Daoy (cell line): ENCODE data around the gene DIAPH2. TPM values are rescaled to one million over a fixed set of nuclear protein-coding genes. Genes with fewer than 3 reads are reported as not detected.

Experiments
- DNase-seq: peaks from one replicate; pipeline ENCODE4 v3.0.0-alpha.2; 2015; ENCODE audit warnings: low read depth
- total RNA-seq: library from RNA; depleted of rRNA; stranded (reverse); fragments of >200 nt; shearing (Covaris generic); gene quantifications from 2 replicates; pipeline ENCODE4 v1.2.3, GENCODE V29; 2014

The DIAPH2 gene
- total RNA-seq, 1 experiment from 2014 or later, result 8.0 TPM

DNA sequence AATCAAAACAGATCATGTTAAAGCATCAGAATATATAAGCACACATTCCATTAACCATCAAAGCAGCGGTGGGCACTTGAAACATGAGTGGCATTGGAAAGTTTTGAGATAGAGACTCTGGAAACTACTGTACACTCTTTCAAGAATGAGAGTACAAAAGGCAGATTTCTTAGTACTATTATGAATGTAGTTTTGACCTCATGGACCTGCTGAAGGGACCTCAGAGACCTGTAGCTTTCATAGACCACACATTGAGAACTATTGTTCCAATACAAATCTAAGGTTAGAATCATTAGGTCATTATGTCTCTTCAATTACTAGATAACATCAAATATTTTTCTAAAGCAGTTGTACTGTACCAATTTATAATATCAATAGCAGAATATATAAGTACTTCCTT lies 482.7 kb downstream of the DIAPH2 start:
- DNase-seq, result no peak

DNA sequence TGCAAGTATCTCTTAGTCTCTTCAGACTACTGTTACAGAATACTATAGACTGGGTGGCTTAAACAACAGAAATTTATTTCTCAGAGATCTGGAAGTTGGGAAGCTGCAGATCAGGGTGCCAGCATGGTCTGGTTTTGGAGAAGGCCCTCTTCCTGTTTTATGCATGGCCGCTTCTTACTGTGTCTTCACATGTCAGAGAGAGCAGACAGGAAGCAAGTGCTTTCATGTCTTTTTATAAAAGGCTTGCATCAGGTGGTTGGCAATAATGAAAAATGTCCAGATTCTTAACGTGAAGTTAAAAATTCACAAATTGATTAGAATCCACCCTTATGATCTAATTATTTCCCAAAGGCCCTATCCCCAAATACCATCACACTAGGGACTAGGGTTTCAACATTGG lies 484.0 kb downstream of the DIAPH2 start:
- no peak for DNase-seq

DNA sequence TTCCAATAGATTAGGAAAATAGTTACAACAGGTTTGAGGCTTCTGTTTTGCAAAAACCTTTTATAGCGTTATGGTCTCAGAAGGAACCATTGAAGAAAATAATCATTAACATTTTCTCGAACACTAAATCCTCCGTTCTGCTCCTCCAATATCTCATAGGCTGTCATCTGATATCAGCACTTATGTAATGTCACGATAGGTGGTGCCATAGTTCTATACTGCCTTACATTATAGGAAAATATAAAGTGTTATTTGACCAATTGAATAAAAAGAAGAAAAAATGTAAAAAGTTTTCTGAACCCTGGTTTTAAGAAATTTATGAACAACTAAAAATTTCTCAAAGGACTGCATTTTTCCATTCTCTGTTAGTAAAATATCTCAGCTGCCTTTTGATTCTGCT lies 490.5 kb downstream of the DIAPH2 start:
- no peak for DNase-seq

DNA sequence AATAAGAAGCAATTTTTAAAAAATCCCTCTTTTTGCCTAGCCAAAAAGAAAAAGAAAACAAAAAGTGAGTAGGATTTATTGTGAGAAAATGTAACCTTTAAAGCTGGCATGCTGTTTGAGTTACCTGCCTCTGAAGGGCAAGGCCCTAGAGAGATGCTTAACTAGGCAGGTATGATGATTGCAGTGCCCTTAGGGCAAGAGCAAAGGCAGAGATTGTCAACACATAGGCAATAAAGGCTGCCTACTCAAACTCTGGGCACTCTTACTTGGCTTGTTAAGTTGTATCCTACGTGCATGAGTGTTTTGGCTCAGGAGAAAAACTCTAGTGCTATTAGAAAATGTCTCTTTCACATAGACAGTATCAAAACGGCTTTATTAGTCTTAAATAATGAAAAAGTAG lies 505.0 kb downstream of the DIAPH2 start:
- no peak for DNase-seq

DNA sequence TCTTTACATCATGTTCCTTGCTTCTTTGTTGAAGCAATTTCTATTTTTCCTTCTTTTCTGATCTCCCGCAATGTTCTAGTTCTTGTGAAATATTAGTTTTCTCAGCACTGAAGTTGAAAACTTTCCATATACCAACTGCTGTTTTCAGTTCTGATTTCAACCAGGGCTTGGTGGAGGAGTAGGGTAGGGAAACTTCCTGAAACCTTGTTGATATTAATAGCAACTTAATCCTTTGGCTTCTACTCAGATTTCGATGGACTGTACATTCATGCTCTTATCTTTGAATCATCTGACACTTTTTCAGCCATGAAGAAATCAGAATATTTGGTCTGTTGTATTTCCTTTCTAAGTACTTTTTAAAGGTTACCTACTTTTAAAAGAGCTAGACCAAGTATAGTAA lies 514.9 kb downstream of the DIAPH2 start:
- DNase-seq, result no peak

DNA sequence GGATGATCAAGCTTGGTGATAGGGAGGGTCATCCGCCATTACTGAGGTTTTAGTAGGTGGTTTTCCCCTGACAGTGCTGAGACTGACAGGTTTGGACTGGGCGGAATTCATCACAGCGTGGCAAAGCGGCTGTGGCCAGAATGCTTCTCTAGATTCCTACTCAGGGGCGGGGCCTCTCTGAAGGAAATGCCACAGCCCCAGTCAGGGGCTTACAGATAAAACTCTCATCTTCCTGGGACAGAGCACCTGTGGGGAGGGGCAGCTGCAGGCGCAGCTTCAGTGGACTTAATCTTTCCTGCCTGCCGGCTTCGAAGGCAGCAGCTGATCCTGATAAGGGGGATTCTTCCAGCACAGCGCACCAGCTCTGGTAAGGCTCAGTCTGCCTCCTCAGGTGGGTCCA lies 515.8 kb downstream of the DIAPH2 start:
- no peak for DNase-seq

DNA sequence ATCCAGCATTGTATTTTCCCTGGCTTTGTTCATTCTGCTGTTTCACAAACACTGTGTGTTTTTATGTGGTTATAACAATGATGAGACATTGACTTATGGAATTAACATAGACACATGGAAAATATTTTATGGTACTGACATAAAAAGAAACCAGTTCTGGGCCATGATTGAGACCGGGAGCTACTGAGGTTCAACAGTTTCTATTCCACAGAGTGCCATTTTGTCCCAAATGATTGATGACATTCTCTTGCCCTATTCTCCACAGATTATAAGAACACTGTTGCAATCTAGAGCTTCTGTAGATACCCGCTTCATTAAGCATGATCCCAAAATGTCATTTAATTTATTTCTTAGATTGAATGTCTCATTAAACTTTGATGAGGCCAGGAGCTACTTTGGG lies 525.9 kb downstream of the DIAPH2 start:
- no peak for DNase-seq

DNA sequence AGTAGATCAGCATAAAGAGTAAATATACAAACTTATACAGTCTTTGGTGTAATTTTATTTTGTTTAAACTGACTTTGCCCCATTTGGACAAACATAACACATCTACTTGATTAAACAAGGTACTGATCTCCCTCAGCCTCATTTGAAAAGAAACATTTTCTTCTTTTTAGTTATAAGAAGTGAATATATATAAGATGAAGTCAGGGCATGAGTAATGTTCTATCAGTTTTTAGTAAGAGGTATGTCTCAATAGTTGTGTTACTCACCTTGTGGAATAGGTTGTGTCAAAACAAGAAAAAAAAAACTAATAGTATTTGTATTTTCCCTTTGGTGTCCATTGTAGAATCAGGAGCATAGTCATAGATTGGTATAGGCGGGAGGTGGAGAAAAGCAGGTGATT lies 526.4 kb downstream of the DIAPH2 start:
- no peak for DNase-seq

DNA sequence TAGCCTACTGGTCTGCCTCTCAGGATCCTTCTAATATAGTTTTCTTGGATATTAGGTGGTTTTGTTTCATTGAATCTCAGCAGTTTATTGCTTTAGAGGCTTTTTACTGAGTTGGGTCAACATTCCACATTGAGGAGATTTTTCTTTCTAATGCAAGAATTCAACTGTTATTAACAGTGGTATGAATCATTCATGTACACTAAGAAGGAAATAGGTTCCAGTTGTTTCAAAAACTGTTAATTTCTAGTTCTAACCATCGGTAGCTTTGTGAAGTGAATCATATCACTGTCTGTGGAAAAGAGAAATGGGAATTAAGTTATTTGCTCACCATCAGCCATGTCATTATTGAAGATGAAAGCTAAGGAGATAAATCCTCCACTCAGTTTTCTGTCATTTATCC lies 530.5 kb downstream of the DIAPH2 start:
- no peak for DNase-seq

DNA sequence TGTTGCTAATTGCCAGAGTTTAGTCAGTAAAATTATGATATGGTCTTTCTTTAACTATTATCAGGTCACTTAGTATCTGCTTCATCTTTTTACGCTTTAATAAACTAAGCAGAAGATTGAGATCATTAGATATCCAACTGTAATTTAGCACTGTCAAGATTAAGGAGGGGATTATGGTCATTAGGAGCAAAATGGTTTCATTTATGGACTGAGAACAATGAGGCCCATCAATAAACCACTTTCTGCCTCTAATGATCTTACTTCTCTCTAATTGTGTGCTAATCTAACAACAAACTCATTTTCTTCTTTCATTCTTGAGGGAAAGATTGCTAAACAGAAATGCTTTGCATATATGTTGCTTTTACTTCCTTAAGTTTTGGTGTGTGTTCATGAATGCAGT lies 539.5 kb downstream of the DIAPH2 start:
- DNase-seq, result no peak

DNA sequence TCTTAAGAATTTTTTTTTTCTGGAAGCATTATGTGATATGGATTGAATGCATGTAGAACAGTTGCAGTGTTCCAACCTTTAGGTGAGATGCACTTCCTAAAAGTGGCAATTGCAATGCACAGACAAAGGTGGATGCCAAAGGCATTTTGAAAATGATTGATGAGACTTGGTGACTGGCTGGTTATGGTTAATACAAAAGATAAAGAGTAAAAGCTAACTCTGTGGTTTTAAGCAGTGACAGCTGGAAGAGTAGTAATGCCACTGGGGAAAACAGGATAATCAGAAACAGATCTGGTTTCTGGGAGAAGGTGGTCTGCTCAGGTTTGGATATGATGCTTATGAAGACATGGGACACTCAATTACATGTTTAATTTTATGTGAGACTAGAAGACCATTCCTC lies 544.7 kb downstream of the DIAPH2 start:
- no peak for DNase-seq

DNA sequence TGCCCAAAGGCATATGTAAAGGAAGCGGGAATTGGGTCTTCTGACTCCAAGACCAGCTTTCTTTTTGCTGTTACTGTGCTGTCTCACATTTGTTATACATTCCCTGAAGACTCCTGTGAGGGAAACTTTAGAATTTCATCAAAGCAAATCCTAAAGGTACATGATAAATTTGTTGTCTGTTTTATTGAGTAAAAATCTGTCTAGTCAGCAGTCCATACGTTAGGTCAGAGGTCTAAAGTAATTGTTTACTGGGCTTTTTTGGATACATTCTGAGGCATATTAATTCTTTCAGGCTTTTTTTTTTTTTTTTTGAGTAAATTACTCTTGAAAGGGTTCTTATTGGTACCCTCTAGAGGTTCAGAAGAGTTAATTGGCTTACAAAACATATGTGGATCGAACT lies 546.3 kb downstream of the DIAPH2 start:
- no peak for DNase-seq

DNA sequence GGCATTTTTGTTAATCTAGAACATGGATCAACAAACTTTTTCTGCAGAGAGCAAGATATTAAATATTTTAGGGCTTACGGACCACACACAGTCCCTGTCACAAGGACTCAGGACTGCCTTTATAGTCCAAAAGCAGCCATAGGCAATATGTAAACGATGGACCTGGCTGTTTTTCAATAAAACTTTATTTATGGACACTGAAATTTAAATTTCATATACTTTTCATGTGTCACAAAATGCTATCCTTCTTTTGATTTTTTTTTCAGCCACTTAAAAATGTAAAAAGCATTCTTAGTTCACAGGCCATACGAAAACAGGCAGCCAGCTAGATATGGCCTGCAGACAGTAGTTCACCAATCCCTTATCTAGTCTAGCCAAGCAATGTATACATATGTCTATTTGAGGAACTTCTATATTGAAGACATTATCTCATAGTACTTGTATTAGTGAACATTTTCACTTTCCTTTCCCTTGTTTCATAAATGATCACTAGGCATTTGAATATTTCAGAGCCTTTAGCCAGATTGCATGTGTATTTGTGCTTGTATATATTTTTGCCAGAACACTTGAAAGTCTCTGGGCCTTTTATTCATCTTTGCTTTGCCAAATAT lies 549.9 kb downstream of the DIAPH2 start:
- no peak for DNase-seq

DNA sequence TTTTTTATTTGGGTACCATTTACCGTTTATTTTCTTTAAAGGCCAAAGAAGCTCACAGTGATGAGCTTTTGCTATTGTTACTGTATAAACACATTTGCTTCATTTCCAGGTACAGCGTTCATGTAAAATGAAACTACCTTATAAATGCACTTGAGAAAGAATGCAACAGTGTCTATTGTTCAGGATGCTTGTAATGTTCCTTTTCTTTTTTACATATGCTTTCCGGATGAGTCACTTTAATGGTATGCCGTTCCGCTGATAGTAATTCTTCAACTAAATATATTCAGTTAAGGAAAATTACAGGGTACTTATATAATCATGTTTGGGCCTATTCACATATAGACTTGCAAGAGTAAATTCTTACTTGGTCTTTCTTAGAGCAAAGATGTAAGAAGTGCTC lies 554.0 kb downstream of the DIAPH2 start:
- peak; percentile 1 for DNase-seq

DNA sequence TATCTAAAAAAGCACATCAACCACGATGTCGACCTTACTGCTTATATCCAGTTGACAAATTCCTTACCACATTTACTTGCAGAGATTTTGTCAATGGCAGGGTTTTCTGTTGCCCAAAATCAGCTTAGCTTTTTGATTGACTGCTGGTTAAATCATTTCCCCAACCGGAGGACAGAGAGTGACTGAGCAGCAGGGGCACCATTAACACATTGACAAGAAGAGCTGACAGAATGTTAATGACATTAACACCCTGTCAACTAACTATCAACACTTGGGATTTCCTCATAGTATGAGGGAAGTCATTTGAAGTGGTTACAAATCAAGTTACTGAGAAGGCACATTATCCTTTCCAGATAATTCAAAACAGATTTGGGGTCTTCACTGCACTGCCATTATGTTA lies 567.5 kb downstream of the DIAPH2 start:
- DNase-seq, result no peak

DNA sequence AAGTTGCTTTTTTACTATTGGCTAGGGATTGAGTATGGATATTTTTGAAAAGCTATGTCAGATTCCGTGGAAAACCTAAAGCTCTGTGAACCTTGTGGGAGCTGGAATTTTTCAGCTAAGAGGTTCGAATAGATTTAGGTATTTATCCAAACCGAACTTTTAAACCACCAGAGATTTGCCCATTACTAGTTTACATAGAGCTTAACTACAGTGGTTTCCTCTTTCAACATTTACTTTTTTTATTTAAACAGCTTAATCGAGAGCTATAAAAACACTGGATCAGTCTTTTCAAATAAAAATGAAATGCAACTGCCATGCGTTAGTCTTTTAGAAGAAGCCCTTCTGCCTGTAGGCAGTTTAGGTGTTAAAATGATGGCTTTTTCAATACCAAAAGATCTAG lies 576.0 kb downstream of the DIAPH2 start:
- no peak for DNase-seq

DNA sequence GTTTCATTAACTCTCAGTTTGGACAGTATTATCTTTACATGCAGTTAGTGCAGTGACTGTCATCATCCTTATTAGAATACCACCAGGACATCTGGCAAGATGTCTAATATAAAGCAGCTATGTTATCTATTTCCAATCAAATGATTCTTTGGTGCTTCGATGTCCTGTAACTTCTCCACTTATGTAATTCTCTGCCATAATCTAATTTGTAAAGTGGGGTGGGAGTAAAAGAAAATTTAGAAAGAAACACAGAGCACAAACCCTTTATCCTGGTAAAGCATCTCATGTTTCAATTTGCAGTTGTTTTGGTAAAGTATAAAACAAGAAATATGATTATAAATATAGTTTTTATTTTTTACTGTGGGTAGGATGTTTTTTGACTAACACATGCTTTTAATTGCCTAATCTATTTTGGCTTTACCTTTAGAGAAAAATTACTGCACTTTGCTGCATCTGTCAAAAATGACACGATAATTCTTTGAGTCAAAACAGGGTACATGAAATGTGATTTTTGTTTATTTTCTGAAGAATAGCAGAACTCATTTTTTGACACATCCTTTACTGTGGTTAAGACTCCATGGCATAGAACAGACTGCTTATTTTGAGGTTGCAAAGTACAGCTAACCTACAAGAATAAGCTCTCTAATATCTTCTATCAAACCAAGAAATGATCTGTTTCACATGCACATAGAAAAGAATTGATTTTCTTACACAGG lies 581.9 kb downstream of the DIAPH2 start:
- DNase-seq, result no peak

DNA sequence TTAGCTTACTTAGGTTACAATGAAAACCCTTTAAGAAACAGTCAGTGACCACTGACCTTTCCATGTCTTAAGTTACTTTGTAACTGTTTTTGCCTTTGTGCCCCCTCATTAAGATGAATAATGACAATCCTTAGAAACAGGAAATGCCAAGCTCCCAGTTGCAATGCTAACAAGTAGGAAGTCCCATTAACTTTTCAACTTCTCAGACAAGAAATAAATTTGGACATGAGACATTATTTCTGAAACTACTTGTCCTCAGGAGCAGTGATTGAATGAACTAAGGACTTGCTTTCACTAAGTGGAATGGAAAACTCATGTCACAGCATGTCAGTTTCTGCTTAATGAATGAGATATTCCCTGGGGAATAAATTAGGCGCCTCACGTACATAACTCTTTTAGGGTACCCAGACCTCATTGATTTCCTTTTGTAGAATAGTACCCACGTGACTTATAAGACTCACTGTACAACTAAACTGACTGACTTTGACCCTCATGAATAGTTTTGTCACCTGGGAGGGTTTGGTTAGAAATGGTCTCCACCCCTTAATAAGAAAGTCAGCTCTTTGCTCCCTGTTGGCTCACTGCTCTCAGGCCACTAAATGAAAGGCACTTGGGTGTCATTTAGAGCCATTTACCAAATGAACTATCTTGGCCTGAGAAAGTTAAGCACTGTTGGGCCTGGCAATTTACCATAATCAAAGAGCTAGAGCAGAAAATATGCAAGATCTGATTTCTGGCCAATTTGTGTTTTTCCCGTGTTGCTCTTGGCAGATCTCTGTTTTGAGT lies 582.9 kb downstream of the DIAPH2 start:
- no peak for DNase-seq

DNA sequence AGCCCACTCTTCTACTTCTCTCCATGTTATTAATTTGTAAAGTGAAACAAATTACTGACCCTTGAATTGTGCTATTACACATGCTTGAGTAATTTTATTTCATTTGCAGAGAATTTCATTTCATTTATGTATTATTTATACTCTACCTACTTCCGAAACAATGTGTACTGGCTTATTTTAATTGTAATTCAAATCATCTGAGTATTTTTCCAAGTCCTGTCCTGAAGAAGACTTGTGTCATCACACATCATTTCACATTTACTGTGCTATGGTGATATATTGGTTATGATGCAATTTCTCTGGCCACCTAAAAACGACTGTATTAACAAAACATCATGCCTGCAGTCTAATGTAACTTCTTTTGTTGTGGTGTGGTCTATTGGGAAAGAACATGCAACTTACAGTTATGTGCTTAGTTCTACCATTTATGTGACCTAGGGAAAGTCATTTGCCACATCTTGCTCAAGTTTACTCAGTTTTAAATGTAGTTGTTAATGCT lies 583.6 kb downstream of the DIAPH2 start:
- DNase-seq, result no peak

DNA sequence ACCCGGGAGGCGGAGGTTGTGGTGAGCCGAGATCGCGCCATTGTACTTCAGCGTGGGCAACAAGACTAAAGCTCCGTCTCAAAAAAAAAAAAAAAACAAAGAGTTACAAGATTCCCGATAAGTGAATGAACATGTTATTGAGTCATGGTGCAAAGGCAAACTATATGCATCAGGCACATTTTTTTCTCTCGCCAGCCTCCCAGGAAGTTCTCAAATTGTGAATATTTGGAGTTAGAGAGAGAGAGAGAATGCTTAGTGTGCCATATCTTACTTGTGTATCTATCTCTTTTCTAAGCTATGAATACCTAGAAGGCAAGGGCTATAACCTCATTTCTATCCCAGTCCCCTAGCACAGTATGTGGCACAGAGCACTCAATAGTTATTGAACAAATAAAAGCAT lies 599.9 kb downstream of the DIAPH2 start:
- DNase-seq, result no peak

DNA sequence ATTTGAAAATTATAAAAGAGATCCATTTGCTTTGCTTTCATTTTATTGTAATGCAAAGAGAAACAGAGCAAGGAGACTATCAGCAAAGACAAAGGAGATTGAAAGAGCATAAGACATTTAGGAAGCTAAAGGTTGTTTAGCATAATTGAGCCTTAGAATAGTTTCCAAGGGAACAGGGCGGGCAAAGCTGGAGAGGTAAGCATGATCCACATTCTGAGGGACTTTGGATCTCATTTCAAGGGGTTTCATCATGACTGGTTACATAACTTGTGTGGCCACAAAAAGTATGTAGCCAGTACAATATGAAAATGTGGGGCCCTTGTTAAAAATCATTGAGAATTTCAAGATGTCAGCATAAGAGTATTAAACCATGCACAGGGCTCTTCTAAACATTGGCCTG lies 605.6 kb downstream of the DIAPH2 start:
- DNase-seq, result no peak

DNA sequence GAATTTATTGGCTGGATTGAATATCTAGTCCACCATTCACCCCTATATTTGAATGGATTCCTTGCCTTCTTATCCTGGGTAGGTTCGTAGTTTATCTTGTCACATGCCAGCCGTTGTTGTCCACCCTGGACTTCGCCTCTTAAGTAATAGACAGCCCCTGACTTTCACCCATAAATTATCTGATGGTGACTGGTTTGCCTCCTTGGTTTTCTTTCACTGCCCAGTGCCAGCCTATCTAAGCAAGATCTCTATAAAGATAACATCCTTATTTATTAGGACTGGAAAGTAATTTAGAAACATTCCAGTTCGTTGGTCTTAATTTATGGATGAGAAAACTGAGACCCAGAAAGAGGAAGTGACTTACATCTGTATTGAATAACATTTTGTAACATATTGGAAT lies 609.4 kb downstream of the DIAPH2 start:
- DNase-seq, result no peak

DNA sequence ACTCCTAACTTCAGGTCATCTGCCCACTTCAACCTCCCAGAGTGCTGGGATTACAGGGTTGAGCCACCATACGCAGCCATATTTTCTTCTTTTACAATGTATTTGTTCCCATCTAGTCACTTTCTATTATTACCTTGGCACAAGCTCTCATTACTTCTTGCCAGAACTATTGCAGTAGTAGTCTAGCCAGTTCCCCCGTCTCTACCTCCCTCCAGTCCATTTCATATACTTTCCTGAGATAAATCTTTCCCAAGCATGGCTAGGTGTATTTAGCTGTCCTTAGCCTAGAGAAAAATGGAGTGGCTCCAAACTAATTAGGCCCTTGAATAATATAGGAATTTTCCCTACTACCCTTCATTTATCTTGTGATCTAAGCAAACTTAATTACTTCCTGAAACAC lies 611.3 kb downstream of the DIAPH2 start:
- DNase-seq, result no peak
